T-helper 1 cell treated with Interleukin-12 subunit alpha and Interleukin-12 subunit beta and Interleukin-4 antibody, amounts not matched to agents 30 μg/mL and 1 μg/mL, for 36 hours (primary cell): ENCODE measurements around the gene ANKFN1.

Experiments
- H3K27ac Mint-ChIP-seq: one replicate; pipeline ENCODE4 v1.8.0; 2021; ENCODE audit warnings: mild to moderate bottlenecking, mixed read lengths
- H3K27me3 Mint-ChIP-seq: one replicate; pipeline ENCODE4 v1.8.0; 2021; ENCODE audit warnings: low read depth, mixed read lengths
- H3K36me3 Mint-ChIP-seq: one replicate; pipeline ENCODE4 v1.8.0; 2021; ENCODE audit warnings: low read depth, mixed read lengths
- H3K4me1 Mint-ChIP-seq: one replicate; pipeline ENCODE4 v1.8.0; 2021; ENCODE audit warnings: low read depth, mixed read lengths
- H3K4me3 Mint-ChIP-seq: one replicate; pipeline ENCODE4 v1.8.0; 2021; ENCODE audit warnings: mild to moderate bottlenecking, moderate library complexity, mixed read lengths
- H3K9me3 Mint-ChIP-seq: one replicate; pipeline ENCODE4 v1.8.0; 2021; ENCODE audit warnings: mixed read lengths

The ANKFN1 gene

GRCh38 chr17:56424005-56424404, 270.7 kb downstream of the ANKFN1 start:
- Mint-ChIP-seq H3K4me3 (no peak overlapping the region), H3K9me3 (no peaks in the 10 kb centered on the region), H3K4me1 (peaks cover 15% of the 10 kb centered on the region), H3K36me3 (no peaks in the 10 kb centered on the region), H3K27ac (no peak overlapping the region), H3K27me3 (no peaks in the 10 kb centered on the region)

- Mint-ChIP-seq H3K9me3 (no peaks in the 10 kb centered on the region), H3K27ac (no peak overlapping the region), H3K4me3 (no peak overlapping the region), H3K4me1 (peaks cover 15% of the 10 kb centered on the region), H3K27me3 (no peaks in the 10 kb centered on the region), H3K36me3 (no peaks in the 10 kb centered on the region)
Observed at GRCh38 chr17:56424543-56425044, 271.3 kb downstream of the ANKFN1 start.

- Mint-ChIP-seq H3K36me3 (no peaks in the 10 kb centered on the region), H3K4me3 (no peak overlapping the region), H3K27me3 (no peaks in the 10 kb centered on the region), H3K9me3 (no peaks in the 10 kb centered on the region), H3K27ac (no peak overlapping the region), H3K4me1 (peaks cover 15% of the 10 kb centered on the region)
Observed at GRCh38 chr17:56425483-56425882, 272.2 kb downstream of the ANKFN1 start.

GRCh38 chr17:56426901-56427300, 273.6 kb downstream of the ANKFN1 start:
- Mint-ChIP-seq H3K27ac (no peak overlapping the region), H3K4me3 (no peak overlapping the region), H3K4me1 (peaks cover 15% of the 10 kb centered on the region), H3K36me3 (no peaks in the 10 kb centered on the region), H3K9me3 (no peaks in the 10 kb centered on the region), H3K27me3 (no peaks in the 10 kb centered on the region)

GRCh38 chr17:56431736-56432135, 278.5 kb downstream of the ANKFN1 start:
- no peaks in the 10 kb centered on the region for H3K36me3 Mint-ChIP-seq
- no peak overlapping the region for H3K4me3 Mint-ChIP-seq
- H3K9me3 Mint-ChIP-seq, result no peaks in the 10 kb centered on the region
- H3K27ac Mint-ChIP-seq, result no peak overlapping the region
- peaks cover 7% of the 10 kb centered on the region for H3K27me3 Mint-ChIP-seq
- H3K4me1 Mint-ChIP-seq, result no peaks in the 10 kb centered on the region

- no peaks in the 10 kb centered on the region for H3K36me3 Mint-ChIP-seq
- H3K4me3 Mint-ChIP-seq, result no peak overlapping the region
- no peaks in the 10 kb centered on the region for H3K4me1 Mint-ChIP-seq
- no peak overlapping the region for H3K27ac Mint-ChIP-seq
- H3K27me3 Mint-ChIP-seq, result peaks cover 7% of the 10 kb centered on the region
- no peaks in the 10 kb centered on the region for H3K9me3 Mint-ChIP-seq
Observed at GRCh38 chr17:56432443-56432842, 279.2 kb downstream of the ANKFN1 start.

- no peak overlapping the region for H3K4me3 Mint-ChIP-seq
- H3K27ac Mint-ChIP-seq, result no peak overlapping the region
- no peaks in the 10 kb centered on the region for H3K36me3 Mint-ChIP-seq
- H3K9me3 Mint-ChIP-seq, result no peaks in the 10 kb centered on the region
- peaks cover 17% of the 10 kb centered on the region for H3K27me3 Mint-ChIP-seq
- H3K4me1 Mint-ChIP-seq, result no peaks in the 10 kb centered on the region
Observed at GRCh38 chr17:56434610-56435009, 281.3 kb downstream of the ANKFN1 start.

- no peaks in the 10 kb centered on the region for H3K36me3 Mint-ChIP-seq
- H3K9me3 Mint-ChIP-seq, result no peaks in the 10 kb centered on the region
- no peak overlapping the region for H3K27ac Mint-ChIP-seq
- no peak overlapping the region for H3K4me3 Mint-ChIP-seq
- H3K27me3 Mint-ChIP-seq, result peaks cover 24% of the 10 kb centered on the region
- H3K4me1 Mint-ChIP-seq, result no peaks in the 10 kb centered on the region
Observed at GRCh38 chr17:56436142-56436541, 282.9 kb downstream of the ANKFN1 start.

- Mint-ChIP-seq H3K27me3 (peaks cover 18% of the 10 kb centered on the region), H3K4me3 (no peak overlapping the region), H3K9me3 (no peaks in the 10 kb centered on the region), H3K36me3 (no peaks in the 10 kb centered on the region), H3K27ac (no peak overlapping the region), H3K4me1 (no peaks in the 10 kb centered on the region)
Observed at GRCh38 chr17:56440419-56440818, 287.1 kb downstream of the ANKFN1 start.

GRCh38 chr17:56441308-56441707, 288.0 kb downstream of the ANKFN1 start:
- Mint-ChIP-seq H3K9me3 (no peaks in the 10 kb centered on the region), H3K27ac (no peak overlapping the region), H3K36me3 (no peaks in the 10 kb centered on the region)

GRCh38 chr17:56445692-56446411, 292.6 kb downstream of the ANKFN1 start:
- Mint-ChIP-seq H3K9me3 (no peaks in the 10 kb centered on the region), H3K4me3 (no peak overlapping the region), H3K27ac (no peak overlapping the region), H3K27me3 (peaks cover 4% of the 10 kb centered on the region), H3K4me1 (no peaks in the 10 kb centered on the region), H3K36me3 (no peaks in the 10 kb centered on the region)

More at GRCh38 chr17:56441308-56441707, 288.0 kb downstream of the ANKFN1 start:
- Mint-ChIP-seq H3K27me3 (peaks cover 18% of the 10 kb centered on the region), H3K4me3 (no peak overlapping the region), H3K4me1 (no peaks in the 10 kb centered on the region)

- Mint-ChIP-seq H3K36me3 (no peaks in the 10 kb centered on the region), H3K9me3 (no peaks in the 10 kb centered on the region), H3K4me1 (no peaks in the 10 kb centered on the region), H3K4me3 (no peak overlapping the region), H3K27ac (no peak overlapping the region), H3K27me3 (peaks cover 4% of the 10 kb centered on the region)
Observed at GRCh38 chr17:56447171-56447570, 293.9 kb downstream of the ANKFN1 start.

GRCh38 chr17:56448371-56448770, 295.1 kb downstream of the ANKFN1 start:
- H3K4me3 Mint-ChIP-seq, result no peak overlapping the region

GRCh38 chr17:56449176-56449575, 295.9 kb downstream of the ANKFN1 start:
- Mint-ChIP-seq H3K36me3 (no peaks in the 10 kb centered on the region), H3K4me1 (no peaks in the 10 kb centered on the region), H3K27me3 (peaks cover 4% of the 10 kb centered on the region), H3K4me3 (no peak overlapping the region), H3K9me3 (no peaks in the 10 kb centered on the region), H3K27ac (no peak overlapping the region)

More at GRCh38 chr17:56448371-56448770, 295.1 kb downstream of the ANKFN1 start:
- H3K36me3 Mint-ChIP-seq, result no peaks in the 10 kb centered on the region
- H3K27ac Mint-ChIP-seq, result no peak overlapping the region
- H3K4me1 Mint-ChIP-seq, result no peaks in the 10 kb centered on the region
- no peaks in the 10 kb centered on the region for H3K9me3 Mint-ChIP-seq
- H3K27me3 Mint-ChIP-seq, result peaks cover 4% of the 10 kb centered on the region

- Mint-ChIP-seq H3K36me3 (no peaks in the 10 kb centered on the region), H3K27me3 (peaks cover 11% of the 10 kb centered on the region), H3K4me1 (no peaks in the 10 kb centered on the region)
Observed at GRCh38 chr17:56451629-56452028, 298.4 kb downstream of the ANKFN1 start.

More at GRCh38 chr17:56451629-56452028, 298.4 kb downstream of the ANKFN1 start:
- Mint-ChIP-seq H3K9me3 (no peaks in the 10 kb centered on the region), H3K27ac (no peak overlapping the region), H3K4me3 (no peak overlapping the region)
